Measurements from ENCODE around the gene FAM204A.

FAM204A gene

DNA sequence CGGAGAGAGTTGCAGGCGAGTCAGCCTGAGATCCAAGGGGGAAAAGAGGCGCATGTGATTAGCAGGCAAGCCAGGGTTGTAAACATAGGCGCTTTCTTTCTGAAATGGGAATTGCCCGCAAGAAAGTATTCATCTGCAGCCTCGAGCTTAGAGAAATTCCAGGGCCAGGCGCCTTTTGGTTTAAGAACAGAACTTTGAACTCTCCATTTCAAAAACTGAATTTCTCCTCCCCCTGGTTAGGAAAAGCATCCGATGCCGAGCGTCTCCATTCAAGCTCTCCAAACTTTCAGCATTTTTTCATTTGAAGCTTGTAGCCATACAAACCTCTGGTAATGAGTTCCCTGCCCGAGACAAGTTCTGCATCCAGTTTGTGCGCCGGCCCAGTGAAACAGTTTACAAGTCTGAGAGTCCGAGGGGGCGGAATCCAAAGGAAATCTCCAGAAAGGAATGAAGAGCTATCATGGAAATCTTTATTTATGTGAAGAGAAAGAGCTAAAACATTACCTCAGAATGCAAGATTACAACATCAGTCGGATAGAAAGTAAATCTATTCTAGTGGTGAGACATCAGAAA lies 69.9 kb downstream of the FAM204A start:
- Mint-ChIP-seq H3K9me3 (peaks cover under 1% of the 10 kb centered on the region), H3K36me3 (ENCODE audit: low read depth) (peaks cover under 1% of the 10 kb centered on the region), H3K4me1 (peaks cover 27% of the 10 kb centered on the region), H3K4me3 (peak overlapping the region; percentile 46), H3K27me3 (ENCODE audit: low read depth, poor library complexity) (peaks cover 10% of the 10 kb centered on the region), H3K27ac (no peak overlapping the region)
- TF ChIP-seq, protein P1, sequence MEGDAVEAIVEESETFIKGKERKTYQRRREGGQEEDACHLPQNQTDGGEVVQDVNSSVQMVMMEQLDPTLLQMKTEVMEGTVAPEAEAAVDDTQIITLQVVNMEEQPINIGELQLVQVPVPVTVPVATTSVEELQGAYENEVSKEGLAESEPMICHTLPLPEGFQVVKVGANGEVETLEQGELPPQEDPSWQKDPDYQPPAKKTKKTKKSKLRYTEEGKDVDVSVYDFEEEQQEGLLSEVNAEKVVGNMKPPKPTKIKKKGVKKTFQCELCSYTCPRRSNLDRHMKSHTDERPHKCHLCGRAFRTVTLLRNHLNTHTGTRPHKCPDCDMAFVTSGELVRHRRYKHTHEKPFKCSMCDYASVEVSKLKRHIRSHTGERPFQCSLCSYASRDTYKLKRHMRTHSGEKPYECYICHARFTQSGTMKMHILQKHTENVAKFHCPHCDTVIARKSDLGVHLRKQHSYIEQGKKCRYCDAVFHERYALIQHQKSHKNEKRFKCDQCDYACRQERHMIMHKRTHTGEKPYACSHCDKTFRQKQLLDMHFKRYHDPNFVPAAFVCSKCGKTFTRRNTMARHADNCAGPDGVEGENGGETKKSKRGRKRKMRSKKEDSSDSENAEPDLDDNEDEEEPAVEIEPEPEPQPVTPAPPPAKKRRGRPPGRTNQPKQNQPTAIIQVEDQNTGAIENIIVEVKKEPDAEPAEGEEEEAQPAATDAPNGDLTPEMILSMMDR (IDR thresholded peaks at IDR 0.05), result no peak
- no peak for DNase-seq

DNA sequence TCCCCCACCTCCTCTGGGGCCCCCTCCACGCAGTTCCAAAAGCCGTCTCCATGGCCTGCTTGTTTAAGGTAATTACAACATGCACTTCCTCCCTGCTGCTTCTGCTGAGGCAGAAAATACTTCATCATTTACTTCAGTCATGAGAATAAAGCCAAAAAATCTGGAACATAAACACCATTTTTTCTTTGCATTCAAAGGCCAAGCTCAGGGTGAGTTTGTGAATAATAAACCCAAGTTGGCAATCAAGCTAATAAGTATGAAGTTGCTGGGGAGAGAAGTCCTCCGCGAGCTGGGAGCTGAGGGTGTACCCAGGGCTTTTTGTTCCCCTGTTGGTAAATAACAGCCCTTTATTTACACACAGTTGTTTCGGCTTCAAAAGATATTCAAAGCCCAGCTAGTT lies 70.5 kb downstream of the FAM204A start:
- H3K36me3 Mint-ChIP-seq (ENCODE audit: low read depth), result no peaks in the 10 kb centered on the region
- TF ChIP-seq, protein P1 (IDR thresholded peaks at IDR 0.05), result no peak
- DNase-seq, result no peak
- H3K4me1 Mint-ChIP-seq, result peaks cover 27% of the 10 kb centered on the region
- H3K27me3 Mint-ChIP-seq (ENCODE audit: low read depth, poor library complexity), result peaks cover 10% of the 10 kb centered on the region
- H3K9me3 Mint-ChIP-seq, result no peaks in the 10 kb centered on the region
- H3K4me3 Mint-ChIP-seq, result peak overlapping the region; percentile 46
- H3K27ac Mint-ChIP-seq, result peak overlapping the region; percentile 17

DNA sequence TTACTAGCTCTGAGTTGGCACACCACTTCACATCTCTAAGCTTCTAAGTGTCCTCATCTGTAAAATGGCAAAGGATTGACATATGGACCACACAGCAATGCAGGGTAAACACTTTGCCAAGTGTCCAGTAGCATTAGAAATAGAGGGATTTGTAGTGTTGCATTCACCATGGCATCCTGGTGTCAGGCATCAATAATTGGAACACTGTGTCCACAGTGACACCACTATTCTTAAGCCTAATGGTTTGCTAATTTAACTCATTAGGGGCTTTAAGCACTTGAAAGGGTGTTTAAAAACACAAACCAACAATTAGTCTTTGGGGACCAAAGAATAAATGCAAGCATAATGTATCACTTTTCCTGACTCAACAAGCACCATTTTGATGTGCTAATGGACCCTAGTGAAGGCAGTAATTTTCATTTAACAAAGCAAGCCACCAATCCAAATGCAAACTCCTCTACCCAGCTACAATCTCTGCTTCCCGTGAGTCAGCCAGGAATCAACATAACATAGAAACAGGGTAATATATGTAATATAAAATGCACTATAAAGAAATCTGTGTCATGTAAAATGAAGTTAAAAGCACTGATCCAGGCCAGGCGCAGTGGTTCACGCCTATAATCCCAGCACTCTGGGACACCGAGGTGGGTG lies 75.9 kb downstream of the FAM204A start:
- peaks cover 29% of the 10 kb centered on the region for H3K4me1 Mint-ChIP-seq
- H3K27ac Mint-ChIP-seq, result no peak overlapping the region
- no peaks in the 10 kb centered on the region for H3K36me3 Mint-ChIP-seq (ENCODE audit: low read depth)
- no peak for DNase-seq
- H3K4me3 Mint-ChIP-seq, result no peak overlapping the region
- TF ChIP-seq, protein P1 (IDR thresholded peaks at IDR 0.05), result no peak
- H3K27me3 Mint-ChIP-seq (ENCODE audit: low read depth, poor library complexity), result peaks cover 19% of the 10 kb centered on the region
- no peaks in the 10 kb centered on the region for H3K9me3 Mint-ChIP-seq

DNA sequence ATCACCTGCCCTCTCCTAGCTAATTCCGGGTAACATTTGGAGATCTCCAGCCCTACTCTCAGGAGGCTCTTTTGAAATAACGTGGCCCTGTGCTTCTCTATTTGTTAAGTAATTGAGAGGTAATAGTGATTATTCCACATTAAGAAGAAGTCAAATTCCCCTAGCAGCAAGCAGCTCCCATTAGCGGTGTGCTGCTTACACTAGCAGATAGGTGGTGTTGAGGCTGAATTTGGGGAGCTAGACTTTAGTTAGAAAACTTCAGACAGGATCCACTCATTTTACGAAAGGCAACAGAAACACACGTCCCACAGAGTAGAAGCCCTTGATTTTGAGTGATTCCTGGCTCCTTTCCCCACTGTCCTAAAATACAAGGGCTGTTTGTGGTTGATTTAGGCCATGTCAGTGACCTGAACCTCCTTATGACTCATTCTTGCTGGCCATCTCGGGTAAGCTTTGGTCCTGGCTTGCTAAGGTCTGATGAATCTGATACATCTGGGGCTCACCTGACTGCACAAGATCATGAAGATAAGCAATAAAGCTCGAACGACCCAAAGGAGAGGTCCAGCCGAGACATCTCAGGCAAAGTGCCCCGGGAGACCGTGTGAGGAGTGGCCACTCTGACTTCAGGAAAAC lies 77.2 kb downstream of the FAM204A start:
- TF ChIP-seq, protein P1 (IDR thresholded peaks at IDR 0.05), result peak; percentile 12
- H3K36me3 Mint-ChIP-seq (ENCODE audit: low read depth), result no peaks in the 10 kb centered on the region
- H3K4me3 Mint-ChIP-seq, result no peak overlapping the region
- H3K27ac Mint-ChIP-seq, result peak overlapping the region; percentile 56
- peaks cover 22% of the 10 kb centered on the region for H3K4me1 Mint-ChIP-seq
- no peaks in the 10 kb centered on the region for H3K9me3 Mint-ChIP-seq
- peaks cover 23% of the 10 kb centered on the region for H3K27me3 Mint-ChIP-seq (ENCODE audit: low read depth, poor library complexity)
- no peak for DNase-seq

DNA sequence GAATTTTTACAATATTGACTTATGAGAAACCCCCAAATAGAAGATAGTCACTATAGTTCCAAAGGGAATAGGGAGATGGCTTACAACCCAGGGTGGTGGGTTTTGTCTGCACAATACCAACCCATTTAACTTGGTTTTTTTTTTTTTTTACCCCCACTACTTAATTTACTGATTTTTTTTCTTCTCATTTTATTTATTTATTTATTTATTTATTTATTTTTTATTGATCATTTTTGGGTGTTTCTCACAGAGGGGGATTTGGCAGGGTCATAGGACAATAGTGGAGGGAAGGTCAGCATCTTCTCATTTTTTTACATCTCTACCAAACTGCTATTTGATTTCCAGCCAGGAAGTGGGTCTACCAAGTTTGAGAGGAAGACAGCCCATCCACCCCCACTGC lies 77.9 kb downstream of the FAM204A start:
- Mint-ChIP-seq H3K4me3 (no peak overlapping the region), H3K27ac (peak overlapping the region; percentile 56), H3K36me3 (ENCODE audit: low read depth) (no peaks in the 10 kb centered on the region), H3K4me1 (peaks cover 26% of the 10 kb centered on the region), H3K27me3 (ENCODE audit: low read depth, poor library complexity) (peaks cover 23% of the 10 kb centered on the region), H3K9me3 (no peaks in the 10 kb centered on the region)
- TF ChIP-seq, protein P1 (IDR thresholded peaks at IDR 0.05), result no peak
- no peak for DNase-seq

Measured in nephron progenitor cell (in vitro differentiated cells).